Heart right ventricle (tissue), 16 donors: ENCODE results near the gene PCDHGA8. TPM values are rescaled to one million over a fixed set of nuclear protein-coding genes. Genes with fewer than 3 reads are reported as not detected.
"Not testable (repeated sequence)": the region's sequence is repeated elsewhere in the genome, so short reads cannot be mapped to it uniquely, and the experiment has no call there.

Experiments used
- ATAC-seq, 8 donors: fragments of 200-7000 bp; cut with Tn5 transposase; one replicate each; pipeline ENCODE4 v1.9.1; 2020; ENCODE audit warnings: mild to moderate bottlenecking in 8 of 8, moderate library complexity in 8 of 8, moderate number of reproducible peaks in 1 of 8
- DNase-seq, 2 donors: peaks; one replicate each; pipeline ENCODE4 v3.0.0-alpha.2; 2020
- H3K27ac ChIP-seq, 10 donors: fragments of 200-600 bp; sonication (generic) in 2 of 10; one replicate each; pipeline versions ENCODE4 v1.5.0 to v1.8.0; 2020 to 2022; ENCODE audit warnings: mild to moderate bottlenecking in 3 of 10
- H3K27me3 ChIP-seq, 7 donors: fragments of 200-600 bp; one replicate each; pipeline ENCODE4 v1.8.0; 2021 to 2022; ENCODE audit warnings: mild to moderate bottlenecking in 2 of 7
- H3K36me3 ChIP-seq, 9 donors: fragments of 200-600 bp; sonication (generic) in 1 of 9; one replicate each; pipeline versions ENCODE4 v1.5.0 to v1.8.0; 2020 to 2022; ENCODE audit warnings: mild to moderate bottlenecking in 2 of 9
- H3K4me1 ChIP-seq, 9 donors: fragments of 200-600 bp; sonication (generic) in 1 of 9; one replicate each; pipeline versions ENCODE4 v1.5.0 to v1.8.0; 2020 to 2022; ENCODE audit warnings: mild to moderate bottlenecking in 4 of 9
- H3K4me3 ChIP-seq, 10 donors: fragments of 200-600 bp; sonication (generic) in 2 of 10; one replicate each; pipeline versions ENCODE4 v1.5.0 to v1.8.0; 2020 to 2022; ENCODE audit warnings: mild to moderate bottlenecking in 7 of 10, moderate library complexity in 2 of 10
- H3K9me3 ChIP-seq, 11 donors: fragments of 200-600 bp in 10 of 11; sonication (generic) in 2 of 11; one replicate each; pipeline versions ENCODE4 v1.5.0 to v1.8.0; 2013 to 2022; ENCODE audit warnings: mild to moderate bottlenecking in 2 of 11, control low read depth in 1 of 11, moderate library complexity in 1 of 11
- CTCF ChIP-seq, 9 donors: fragments of 200-600 bp; sonication (generic) in 2 of 9; IDR thresholded peaks; one replicate each; pipeline versions ENCODE4 v1.5.0 to v1.8.0; 2021 to 2022; ENCODE audit warnings: antibody characterized with exemption in 9 of 9, mild to moderate bottlenecking in 5 of 9, moderate library complexity in 1 of 9
- WGBS, 2 donors: extraction: QIAGEN DNeasy Blood & Tissue Kit; methylation state at CpG; one replicate each; pipeline ENCODE4 v1.1.7; 2013; ENCODE audit warnings: inconsistent platforms in 1 of 2; 5-methylcytosine and 5-hydroxymethylcytosine counted together
- intact Hi-C, 10 donors: fragments of 100-400 bp; cut with DNase I; formaldehyde crosslinking; loops; one replicate each; pipeline versions ENCODE4 v1.11.1 to v1.14.2; 2022
- polyA plus RNA-seq, 2 donors: library from polyadenylated mRNA; stranded (reverse); fragments of 200-250 nt; gene quantifications; one replicate each; pipeline ENCODE4 v1.2.3, GENCODE V29; 2013
- total RNA-seq, 10 donors: library from RNA; stranded (reverse); fragmentation: NEBNext Ultra II Directional in 3 of 10; extraction: Animal tissue kit (Norgen Biotek cat#: 25700) in 3 of 10; gene quantifications; one replicate each; pipeline versions ENCODE4 v1.2.1 to v1.2.4, GENCODE V29; 2021 to 2023
- donor health status: Arrhythmogenic right ventricular cardiomyopathy.
- donor health status: ischemic (EF 13 %, LVEDD 7.1; RV severe dilation, severe dysfunction).
- donor health status: healthy with polysubstance abuse.
- donor health status: DM: no; HTN: yes; CAD: no.
- donor health status: DM: no; HTN: no; CAD: no.
- donor health status: ischemic (EF 25% LVEDD 6.9; RV normal size, moderate dysfunction).
- donor health status: ischemic (EF 25% LVEDD 5.7; RV mildly dilated, moderate dysfunction).
- donor health status: healthy.
- donor health status: DM: yes; HTN: yes; CAD: no.
- donor health status: Ischemic cardiomyopathy.
- donor health status: ischemic (EF 35%, LVEDD 5.7; RV mildly dilated, moderate dysfunction).
- donor health status: nonischemic (EF 11% LVEDD 7.7; RV severe dilation, severe dysfunction).
- donor health status: DM: yes; HTN: yes; CAD: no.
- donor health status: PGD.
- donor health status: ischemic (EF 29% LVEDD 5.4; RV normal size, mild dysfunction).
- donor health status: nonischemic (EF 23%, LVEDD 6.1; RV moderate dilation, normal function).

PCDHGA8 gene
- total and polyA plus RNA-seq, 12 donors: 0.28 to 11.2 (median 8.5) TPM

- peak within 1 kb of the TSS in 5 of 10 donors; percentile 10 to 32 (median 21) for H3K4me3 ChIP-seq
- intact Hi-C loops: loop anchor here in 1 of 10 donors (10.0 kb wide), 1 partner anchor 48 kb away; the partner anchor contains the start of genes PCDHGA4, PCDHGB1 and PCDHGB2
- no peak for DNase-seq
- peaks cover 0 to 96% (median 56%) of the 10 kb centered on the region in 11 donors for H3K9me3 ChIP-seq
- H3K27me3 ChIP-seq: peaks cover 0 to 85% (median 0%) of the 10 kb centered on the region in 7 donors
- H3K27ac ChIP-seq: no peak within 1 kb of the TSS
- H3K4me1 ChIP-seq: peaks cover 0 to 5% (median 0%) of the 10 kb centered on the region in 9 donors
- H3K36me3 ChIP-seq: peaks cover 0 to 45% (median 0%) of the 10 kb centered on the region in 9 donors
- ATAC-seq: no peak
- WGBS, 2 donors: 30 to 33% methylated on average over 27 of the region's 27 CpGs
- peak in 6 of 9 donors; percentile 6 to 36 (median 22) for TF ChIP-seq CTCF (IDR thresholded peaks at IDR 0.05)
Measured at GRCh38 chr5:141402553-141403243, 10.3 kb downstream of the PCDHGA8 start, which contains the start of gene PCDHGA9. Gene PCDHGA9, plus strand, starts transcription at chr5:141402778. Its CDS starts 175 bp downstream, at chr5:141402953.

GRCh38 chr5:141403387-141403786 lies 11.0 kb downstream of the PCDHGA8 start:
- Histone ChIP-seq H3K27ac (no peak overlapping the region), H3K4me3 (peak overlapping the region in 3 of 10 donors; percentile 10 to 32 (median 21)), H3K36me3 (peaks cover 0 to 51% (median 0%) of the 10 kb centered on the region in 9 donors), H3K4me1 (peaks cover 0 to 5% (median 0%) of the 10 kb centered on the region in 9 donors), H3K9me3 (peaks cover 0 to 100% (median 63%) of the 10 kb centered on the region in 11 donors), H3K27me3 (peaks cover 0 to 89% (median 0%) of the 10 kb centered on the region in 7 donors)
- DNase-seq: no peak
- WGBS, 2 donors: 37 to 38% methylated on average over 22 of the region's 22 CpGs
- no peak for ATAC-seq
- TF ChIP-seq CTCF (IDR thresholded peaks at IDR 0.05): no peak
- intact Hi-C loops: loop anchor here in 1 of 10 donors (10.0 kb wide), 1 partner anchor 49 kb away; the partner anchor contains the start of genes PCDHGA4, PCDHGB1 and PCDHGB2

- H3K27me3 ChIP-seq: peaks cover 0 to 92% (median 0%) of the 10 kb centered on the region in 7 donors
- DNase-seq (peak in 1 of 2 donors; percentile 57), ATAC-seq (peak; percentile 71 to 91 (median 84))
- 15 to 17% methylated on average over 48 to 49 of the region's 51 CpGs for WGBS, 2 donors
- peak within 1 kb of the TSS in 6 of 10 donors; percentile 20 to 60 (median 44) for H3K27ac ChIP-seq
- peak within 1 kb of the TSS in 9 of 10 donors; percentile 14 to 46 (median 43) for H3K4me3 ChIP-seq
- peak; percentile 24 to 71 (median 56) for TF ChIP-seq CTCF (IDR thresholded peaks at IDR 0.05)
- intact Hi-C loops: loop anchor here in 2 of 10 donors (5.0 to 10.0 kb wide), 2 partner anchors 53 to 154 kb away; partner anchors contain the start of genes PCDHGA4 (in 1 of the 2), PCDHGB1 (in 1 of the 2) and PCDHGB2 (in 1 of the 2)
- not testable (repeated sequence) for H3K4me1 ChIP-seq
- H3K36me3 ChIP-seq: peaks cover 0 to 71% (median 0%) of the 10 kb centered on the region in 9 donors
- H3K9me3 ChIP-seq: peaks cover 0 to 100% (median 55%) of the 10 kb centered on the region in 11 donors
Measured at GRCh38 chr5:141407790-141408505, 15.5 kb downstream of the PCDHGA8 start, which contains the start of gene PCDHGB6. Gene PCDHGB6, plus strand, starts transcription at chr5:141408021. Its CDS starts 182 bp downstream, at chr5:141408203.
